H9 (cell line): ENCODE data around the gene COMMD4. TPM values are rescaled to one million over a fixed set of nuclear protein-coding genes. Genes with fewer than 3 reads are reported as not detected.

Source experiments
- DNase-seq: peaks from one replicate; pipeline ENCODE4 v3.0.0-alpha.2; 2017
- H2AFZ ChIP-seq: one replicate; pipeline ENCODE4 v1.6.1; 2013; ENCODE audit warnings: mild to moderate bottlenecking, low read length, control low read depth, moderate library complexity
- H2AK5ac ChIP-seq: 2 replicates; pipeline ENCODE4 v1.6.1; 2013; ENCODE audit warnings: low read length, control low read depth, mixed read lengths; ENCODE audit not compliant: insufficient read length
- H2BK120ac ChIP-seq: one replicate; pipeline ENCODE4 v1.6.1; 2013; ENCODE audit warnings: low read depth, mild to moderate bottlenecking, low read length, control low read depth, inconsistent platforms; ENCODE audit not compliant: poor library complexity, severe bottlenecking
- H2BK12ac ChIP-seq: 2 replicates; pipeline ENCODE4 v1.6.1; 2013; ENCODE audit warnings: low read length, control low read depth, mixed read lengths, low read depth; ENCODE audit not compliant: insufficient read length
- H2BK15ac ChIP-seq: 2 replicates; pipeline ENCODE4 v1.6.1; 2013; ENCODE audit warnings: low read depth, low read length, control low read depth
- H2BK20ac ChIP-seq: one replicate; pipeline ENCODE4 v1.6.1; 2013; ENCODE audit warnings: low read depth, mild to moderate bottlenecking, low read length, control low read depth, inconsistent platforms; ENCODE audit not compliant: poor library complexity, severe bottlenecking
- H2BK5ac ChIP-seq: 2 replicates; pipeline ENCODE4 v1.6.1; 2013; ENCODE audit warnings: low read length, control low read depth, mixed read lengths; ENCODE audit not compliant: insufficient read length
- H3K14ac ChIP-seq: 2 replicates; pipeline ENCODE4 v1.6.1; 2013; ENCODE audit warnings: low read length, control low read depth; ENCODE audit not compliant: insufficient read depth
- H3K18ac ChIP-seq: 2 replicates; pipeline ENCODE4 v1.6.1; 2013; ENCODE audit warnings: low read depth, mild to moderate bottlenecking, mixed read lengths, low read length, control low read depth; ENCODE audit not compliant: insufficient read length
- H3K23ac ChIP-seq: 2 replicates; pipeline ENCODE4 v1.6.1; 2013; ENCODE audit warnings: low read length, control low read depth, mixed read lengths, low read depth; ENCODE audit not compliant: insufficient read length
- H3K23me2 ChIP-seq: 2 replicates; pipeline ENCODE4 v1.6.1; 2013; ENCODE audit warnings: low read depth, mild to moderate bottlenecking, mixed read lengths, low read length, control low read depth; ENCODE audit not compliant: insufficient read length, poor library complexity, severe bottlenecking
- H3K27ac ChIP-seq: 2 replicates; pipeline ENCODE4 v1.5.1; 2013; ENCODE audit warnings: low read length, control low read depth, mixed read lengths, low read depth; ENCODE audit not compliant: insufficient read length
- H3K27me3 ChIP-seq: 2 replicates; pipeline ENCODE4 v1.6.1; 2013; ENCODE audit warnings: low read length, control low read depth, inconsistent platforms; ENCODE audit not compliant: insufficient read depth
- H3K4ac ChIP-seq: 2 replicates; pipeline ENCODE4 v1.6.1; 2013; ENCODE audit warnings: low read depth, mild to moderate bottlenecking, control low read depth, inconsistent platforms, low read length, moderate library complexity
- H3K4me1 ChIP-seq: 2 replicates; pipeline ENCODE4 v1.6.1; 2013; ENCODE audit warnings: low read length, control low read depth, inconsistent platforms; ENCODE audit not compliant: insufficient read depth
- H3K4me2 ChIP-seq: 2 replicates; pipeline ENCODE4 v1.6.1; 2013; ENCODE audit warnings: low read length, control low read depth, mixed read lengths; ENCODE audit not compliant: insufficient read length, insufficient read depth
- H3K56ac ChIP-seq: 2 replicates; pipeline ENCODE4 v1.6.1; 2013; ENCODE audit warnings: low read depth, mild to moderate bottlenecking, mixed read lengths, low read length, control low read depth; ENCODE audit not compliant: insufficient read length
- H3K79me1 ChIP-seq: 2 replicates; pipeline ENCODE4 v1.6.1; 2013; ENCODE audit warnings: low read depth, mild to moderate bottlenecking, moderate library complexity, low read length, control low read depth, inconsistent platforms; ENCODE audit not compliant: insufficient read depth, poor library complexity, severe bottlenecking
- H3K79me2 ChIP-seq: 2 replicates; pipeline ENCODE4 v1.6.1; 2013; ENCODE audit warnings: low read length, control low read depth, inconsistent platforms; ENCODE audit not compliant: insufficient read depth
- H3K9ac ChIP-seq: 2 replicates; pipeline ENCODE4 v1.6.1; 2013; ENCODE audit warnings: low read length, control low read depth, mixed read lengths; ENCODE audit not compliant: insufficient read length; ENCODE audit errors: extremely low read depth
- H3K9me3 ChIP-seq: one replicate; pipeline ENCODE4 v1.6.1; 2013; ENCODE audit warnings: low read depth, low read length, inconsistent platforms; ENCODE audit not compliant: control insufficient read depth
- H3T11ph ChIP-seq: one replicate; pipeline ENCODE4 v1.6.1; 2013; ENCODE audit warnings: mild to moderate bottlenecking, low read length, control low read depth, inconsistent platforms
- H4K20me1 ChIP-seq: one replicate; pipeline ENCODE4 v1.6.1; 2013; ENCODE audit not compliant: control insufficient read depth, insufficient read length, insufficient read depth
- H4K5ac ChIP-seq: 2 replicates; pipeline ENCODE4 v1.6.1; 2013; ENCODE audit warnings: low read depth, mild to moderate bottlenecking, mixed read lengths, low read length, control low read depth; ENCODE audit not compliant: insufficient read length
- H4K8ac ChIP-seq: replicated peaks from 2 replicates; pipeline ENCODE4 v1.6.1; 2013; ENCODE audit warnings: low read length, control low read depth, mixed read lengths, low read depth; ENCODE audit not compliant: insufficient read length
- H4K91ac ChIP-seq: 2 replicates; pipeline ENCODE4 v1.6.1; 2013; ENCODE audit warnings: low read depth, mild to moderate bottlenecking, moderate library complexity, mixed read lengths, low read length, control low read depth; ENCODE audit not compliant: insufficient read length
- H3K27ac Mint-ChIP-seq, 3 experiments: 2 replicates in 2 of 3; 3 replicates in 1 of 3; pipeline ENCODE4 v1.8.0; 2020 to 2021; ENCODE audit warnings: mixed read lengths in 3 of 3, mild to moderate bottlenecking in 1 of 3, moderate library complexity in 1 of 3
- H3K27me3 Mint-ChIP-seq: 2 replicates; pipeline ENCODE4 v1.8.0; 2021; ENCODE audit warnings: low read depth, mild to moderate bottlenecking, moderate library complexity, mixed read lengths
- H3K36me3 Mint-ChIP-seq, 3 experiments: 2 replicates in 2 of 3; 3 replicates in 1 of 3; pipeline ENCODE4 v1.8.0; 2020 to 2021; ENCODE audit warnings: low read depth in 3 of 3, mixed read lengths in 3 of 3; ENCODE audit not compliant: insufficient read depth in 1 of 3
- H3K4me1 Mint-ChIP-seq, 2 experiments: 2 replicates each; pipeline ENCODE4 v1.8.0; 2020; ENCODE audit warnings: mixed read lengths in 2 of 2
- H3K4me3 Mint-ChIP-seq, 2 experiments: 2 replicates in 1 of 2; 3 replicates in 1 of 2; pipeline ENCODE4 v1.8.0; 2020 to 2021; ENCODE audit warnings: mild to moderate bottlenecking in 2 of 2, mixed read lengths in 2 of 2, moderate library complexity in 1 of 2
- H3K9me3 Mint-ChIP-seq, 2 experiments: 2 replicates in 1 of 2; 3 replicates in 1 of 2; pipeline ENCODE4 v1.8.0; 2020; ENCODE audit warnings: mild to moderate bottlenecking in 2 of 2, mixed read lengths in 2 of 2, moderate library complexity in 1 of 2
- WGBS: extraction: QIAGEN DNeasy Blood & Tissue Kit; methylation state at CpG from one replicate; pipeline ENCODE4 v1.1.7; 2013; ENCODE audit warnings: missing lambda C conversion rate, low lambda C conversion rate, mixed read lengths; ENCODE audit not compliant: insufficient read length; ENCODE audit errors: extremely low coverage; 5-methylcytosine and 5-hydroxymethylcytosine counted together
- total RNA-seq: library from RNA; stranded (reverse); gene quantifications from 2 replicates; pipeline ENCODE4 v1.2.1, GENCODE V29; 2021
- TF ChIP-seq, protein P1 (sequence below): fragments of 200-600 bp; sonication (generic); conservative IDR thresholded peaks from 3 replicates; pipeline ENCODE4 v1.8.0; 2021; ENCODE audit warnings: antibody characterized with exemption, mild to moderate bottlenecking

COMMD4 gene
- total RNA-seq, 1 experiment from 2014 or later = 146 TPM

DNA sequence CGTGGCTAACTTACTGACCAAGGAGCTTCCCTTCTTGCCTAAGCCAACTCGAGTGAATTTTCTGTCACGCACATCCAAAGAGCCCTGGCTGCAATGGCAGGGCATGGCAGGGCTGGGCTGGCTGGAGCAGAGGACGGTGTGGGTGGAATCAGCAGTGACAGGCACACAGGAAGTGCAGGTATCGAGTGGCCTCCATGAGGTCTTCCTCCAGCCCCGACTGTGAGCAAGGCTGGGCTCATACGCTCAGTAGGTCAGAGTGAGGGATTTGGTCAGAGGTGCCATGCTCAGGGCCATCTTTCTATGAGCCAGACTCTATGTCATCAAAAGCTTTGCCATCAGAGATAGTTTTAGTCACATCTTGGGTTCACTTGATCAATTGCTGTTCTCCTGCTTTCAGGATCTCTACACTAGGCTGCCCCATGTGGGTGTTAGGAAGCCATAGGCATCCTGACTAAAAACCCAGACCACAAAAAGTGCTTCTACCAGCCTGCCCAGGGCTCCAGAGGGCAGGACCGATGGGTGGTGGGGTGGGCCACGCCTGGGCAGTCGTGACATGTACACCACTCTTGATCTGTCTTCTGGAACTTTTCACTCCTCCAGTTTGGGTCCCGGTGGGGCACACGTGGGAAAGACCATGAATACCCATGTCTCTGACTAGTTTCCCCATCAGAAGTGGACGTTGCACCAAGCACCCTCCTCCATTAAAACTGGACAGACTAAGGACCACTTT is 22.6 kb upstream of the COMMD4 start:
- Histone ChIP-seq H3K4me1 (no peaks in the 10 kb centered on the region), H3T11ph (no peak overlapping the region), H3K4ac (no peak overlapping the region), H2BK120ac (no peak overlapping the region), H3K9ac (no peak overlapping the region), H3K4me2 (no peak overlapping the region), H4K20me1 (no peaks in the 10 kb centered on the region), H3K14ac (no peak overlapping the region), H3K18ac (no peak overlapping the region), H2AK5ac (no peak overlapping the region), H4K5ac (no peak overlapping the region), H2AFZ (no peak overlapping the region), H2BK5ac (no peak overlapping the region), H4K91ac (no peak overlapping the region), H2BK20ac (no peak overlapping the region), H3K27ac (no peak overlapping the region), H2BK12ac (no peak overlapping the region), H4K8ac (no peak overlapping the region), H3K79me1 (no peaks in the 10 kb centered on the region), H2BK15ac (no peak overlapping the region), H3K23me2 (no peaks in the 10 kb centered on the region), H3K23ac (no peak overlapping the region), H3K79me2 (no peaks in the 10 kb centered on the region), H3K9me3 (no peaks in the 10 kb centered on the region), H3K27me3 (no peaks in the 10 kb centered on the region; the same call in 1 of the 2 replicates), H3K56ac (no peak overlapping the region)
- Mint-ChIP-seq H3K27ac (no peak overlapping the region), H3K4me1 (peaks cover 0 to under 1% of the 10 kb centered on the region in 2 experiments; a peak in 1 of 4 replicates), H3K36me3 (no peaks in the 10 kb centered on the region), H3K4me3 (no peak overlapping the region), H3K27me3 (peaks cover 25% of the 10 kb centered on the region), H3K9me3 (no peaks in the 10 kb centered on the region)
- no peak for DNase-seq
- TF ChIP-seq, protein P1, sequence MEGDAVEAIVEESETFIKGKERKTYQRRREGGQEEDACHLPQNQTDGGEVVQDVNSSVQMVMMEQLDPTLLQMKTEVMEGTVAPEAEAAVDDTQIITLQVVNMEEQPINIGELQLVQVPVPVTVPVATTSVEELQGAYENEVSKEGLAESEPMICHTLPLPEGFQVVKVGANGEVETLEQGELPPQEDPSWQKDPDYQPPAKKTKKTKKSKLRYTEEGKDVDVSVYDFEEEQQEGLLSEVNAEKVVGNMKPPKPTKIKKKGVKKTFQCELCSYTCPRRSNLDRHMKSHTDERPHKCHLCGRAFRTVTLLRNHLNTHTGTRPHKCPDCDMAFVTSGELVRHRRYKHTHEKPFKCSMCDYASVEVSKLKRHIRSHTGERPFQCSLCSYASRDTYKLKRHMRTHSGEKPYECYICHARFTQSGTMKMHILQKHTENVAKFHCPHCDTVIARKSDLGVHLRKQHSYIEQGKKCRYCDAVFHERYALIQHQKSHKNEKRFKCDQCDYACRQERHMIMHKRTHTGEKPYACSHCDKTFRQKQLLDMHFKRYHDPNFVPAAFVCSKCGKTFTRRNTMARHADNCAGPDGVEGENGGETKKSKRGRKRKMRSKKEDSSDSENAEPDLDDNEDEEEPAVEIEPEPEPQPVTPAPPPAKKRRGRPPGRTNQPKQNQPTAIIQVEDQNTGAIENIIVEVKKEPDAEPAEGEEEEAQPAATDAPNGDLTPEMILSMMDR = no peak
- no CpG with 5 or more reads among the region's 13 CpGs for WGBS
